Measurements from ENCODE around the gene GABARAPL2. TPM values are rescaled to one million over a fixed set of nuclear protein-coding genes. Genes with fewer than 3 reads are reported as not detected.

GABARAPL2 gene
- total RNA-seq, 2 experiments from 2014 or later, result 63.3 to 66.8 TPM

DNA sequence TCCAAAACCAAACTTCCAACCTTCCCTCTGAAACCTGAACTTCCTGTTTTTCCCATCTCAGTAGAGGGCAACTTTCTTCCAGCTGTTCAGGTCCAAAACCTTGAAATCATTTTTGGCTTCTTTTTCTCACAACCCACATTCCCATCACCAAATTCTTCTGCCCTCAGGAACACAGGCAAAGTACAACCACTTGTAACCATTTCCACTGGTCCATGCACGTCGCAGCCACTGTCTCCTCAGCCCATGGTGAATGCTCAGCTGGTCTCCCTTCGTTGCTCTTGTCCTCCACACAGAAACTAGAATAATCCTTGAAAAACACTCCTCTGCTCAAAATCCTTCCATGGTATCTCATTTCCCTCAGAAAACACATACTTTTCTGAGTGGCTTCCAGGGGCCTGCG is 60.6 kb downstream of the GABARAPL2 start:
- H3K9me3 Mint-ChIP-seq, result no peaks in the 10 kb centered on the region
- H3K36me3 Mint-ChIP-seq (ENCODE audit: low read depth), result peaks cover 52% of the 10 kb centered on the region
- DNase-seq, result no peak
- peak overlapping the region; percentile 39 for H3K27ac Mint-ChIP-seq
- intact Hi-C loops (cut with micrococcal nuclease), result loop anchor here (10.0 kb wide), 1 partner anchor 922 kb away; the partner anchor contains the start of gene MLKL
- H3K27me3 Mint-ChIP-seq (ENCODE audit: low read depth), result no peaks in the 10 kb centered on the region
- peaks cover 32% of the 10 kb centered on the region for H3K4me1 Mint-ChIP-seq (ENCODE audit: low read depth)
- H3K4me3 Mint-ChIP-seq, result no peak overlapping the region
- CTCF ChIA-PET, result no interaction called here

Other genes starting within 250 kb of the GABARAPL2 start
- 10 to 100 TPM; 37.2 to 44.1 TPM for gene CFDP1, start 132.9 kb upstream of the GABARAPL2 start, total RNA-seq
- gene TMEM170A, start 101.7 kb upstream of the GABARAPL2 start, total RNA-seq, result 10 to 100 TPM; 18.8 to 19.0 TPM
- gene CHST6, start 70.9 kb upstream of the GABARAPL2 start, total RNA-seq, result not detected
- gene CHST5, start 30.3 kb upstream of the GABARAPL2 start, total RNA-seq, result under 1 TPM in 1 of 2 experiments, not detected in 1; 0.10 TPM
- gene TMEM231, start 10.1 kb upstream of the GABARAPL2 start, total RNA-seq, result 1 to 10 TPM; 4.5 to 5.4 TPM
- 10 to 100 TPM; 45.3 to 47.5 TPM for gene ADAT1, start 56.9 kb downstream of the GABARAPL2 start, total RNA-seq
- gene KARS1, start 81.3 kb downstream of the GABARAPL2 start, total RNA-seq, result 100 to 1,000 TPM; 371 to 385 TPM
- 10 to 100 TPM; 78.6 to 79.0 TPM for gene TERF2IP, start 81.4 kb downstream of the GABARAPL2 start, total RNA-seq
- not detected for gene CPHXL2, start 110.6 kb downstream of the GABARAPL2 start, total RNA-seq
- gene DUXB, start 135.1 kb downstream of the GABARAPL2 start, total RNA-seq, result not detected
- gene CPHXL, start 160.1 kb downstream of the GABARAPL2 start, total RNA-seq, result not detected